Kidney epithelial cell (primary cell): ENCODE results near the gene ZDHHC14. TPM values are rescaled to one million over a fixed set of nuclear protein-coding genes. Genes with fewer than 3 reads are reported as not detected.
"Not testable (repeated sequence)": the region's sequence is repeated elsewhere in the genome, so short reads cannot be mapped to it uniquely, and the experiment has no call there.

Experiments used
- DNase-seq: peaks from one replicate; pipeline ENCODE4 v3.0.0-alpha.2; 2010; ENCODE audit warnings: low read depth
- H3K27me3 ChIP-seq: 2 replicates; pipeline ENCODE4 v1.6.0; 2011; ENCODE audit warnings: low read length; ENCODE audit not compliant: control insufficient read depth, insufficient read depth
- H3K36me3 ChIP-seq: 2 replicates; pipeline ENCODE4 v1.5.1; 2011; ENCODE audit warnings: low read length; ENCODE audit not compliant: control insufficient read depth, insufficient read depth
- H3K4me3 ChIP-seq: 2 replicates; pipeline ENCODE4 v1.5.1; 2011; ENCODE audit warnings: low read depth, mild to moderate bottlenecking, control low read depth, low read length
- total RNA-seq: library from RNA; depleted of rRNA; stranded (reverse); fragments of >200 nt; gene quantifications from 2 replicates; pipeline ENCODE4 v1.2.3, GENCODE V29; 2015
- TF ChIP-seq, protein P1 (sequence below): IDR thresholded peaks from 2 replicates; pipeline ENCODE4 v1.5.1; 2011; ENCODE audit warnings: mild to moderate bottlenecking, moderate library complexity, low read length, control low read depth, inconsistent platforms; ENCODE audit not compliant: insufficient read depth, poor library complexity, severe bottlenecking

ZDHHC14 gene
- total RNA-seq, 1 donor from 2014 or later = 9.7 TPM

DNA sequence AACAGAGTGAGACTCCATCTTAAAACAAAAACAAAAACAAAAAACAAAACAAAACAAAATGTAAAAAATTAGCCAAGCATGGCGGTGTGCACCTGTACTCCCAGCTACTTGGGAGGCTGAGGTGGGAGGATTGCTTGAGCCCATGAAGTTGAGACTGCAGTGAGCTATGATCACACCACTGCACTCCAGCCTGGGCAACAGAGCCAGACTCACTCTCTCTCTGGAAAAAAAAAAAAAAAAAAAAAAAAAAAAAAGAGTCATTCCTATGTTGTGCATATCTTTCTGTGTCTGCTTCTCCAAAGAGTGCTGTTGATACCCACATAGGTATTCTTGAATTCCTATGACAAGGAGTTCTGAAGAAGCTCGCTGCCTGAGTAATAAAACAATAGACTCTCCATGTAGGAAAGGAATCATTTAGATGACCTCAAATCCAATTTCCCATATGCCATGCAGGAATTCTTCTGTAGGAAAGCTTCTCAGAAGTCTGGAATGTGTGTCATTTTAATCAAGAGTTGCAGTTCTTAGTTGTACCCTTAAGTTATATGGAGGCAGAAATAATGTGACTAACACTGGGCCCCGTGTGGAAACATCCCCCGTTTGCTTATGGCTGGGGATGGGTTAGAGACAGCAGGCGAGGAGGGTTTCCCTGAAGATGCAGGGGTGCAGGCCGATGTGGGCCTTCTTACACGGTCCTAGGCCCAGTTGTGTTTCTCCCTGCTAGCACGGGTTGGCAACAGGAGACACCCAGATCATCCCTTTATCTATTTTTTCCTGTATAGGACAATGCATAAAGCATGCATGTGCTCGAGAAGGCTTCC is 79.4 kb downstream of the ZDHHC14 start:
- TF ChIP-seq, protein P1, sequence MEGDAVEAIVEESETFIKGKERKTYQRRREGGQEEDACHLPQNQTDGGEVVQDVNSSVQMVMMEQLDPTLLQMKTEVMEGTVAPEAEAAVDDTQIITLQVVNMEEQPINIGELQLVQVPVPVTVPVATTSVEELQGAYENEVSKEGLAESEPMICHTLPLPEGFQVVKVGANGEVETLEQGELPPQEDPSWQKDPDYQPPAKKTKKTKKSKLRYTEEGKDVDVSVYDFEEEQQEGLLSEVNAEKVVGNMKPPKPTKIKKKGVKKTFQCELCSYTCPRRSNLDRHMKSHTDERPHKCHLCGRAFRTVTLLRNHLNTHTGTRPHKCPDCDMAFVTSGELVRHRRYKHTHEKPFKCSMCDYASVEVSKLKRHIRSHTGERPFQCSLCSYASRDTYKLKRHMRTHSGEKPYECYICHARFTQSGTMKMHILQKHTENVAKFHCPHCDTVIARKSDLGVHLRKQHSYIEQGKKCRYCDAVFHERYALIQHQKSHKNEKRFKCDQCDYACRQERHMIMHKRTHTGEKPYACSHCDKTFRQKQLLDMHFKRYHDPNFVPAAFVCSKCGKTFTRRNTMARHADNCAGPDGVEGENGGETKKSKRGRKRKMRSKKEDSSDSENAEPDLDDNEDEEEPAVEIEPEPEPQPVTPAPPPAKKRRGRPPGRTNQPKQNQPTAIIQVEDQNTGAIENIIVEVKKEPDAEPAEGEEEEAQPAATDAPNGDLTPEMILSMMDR = no peak
- Histone ChIP-seq H3K27me3 (no peaks in the 10 kb centered on the region), H3K4me3 (no peak overlapping the region), H3K36me3 (no peaks in the 10 kb centered on the region)
- no peak for DNase-seq

DNA sequence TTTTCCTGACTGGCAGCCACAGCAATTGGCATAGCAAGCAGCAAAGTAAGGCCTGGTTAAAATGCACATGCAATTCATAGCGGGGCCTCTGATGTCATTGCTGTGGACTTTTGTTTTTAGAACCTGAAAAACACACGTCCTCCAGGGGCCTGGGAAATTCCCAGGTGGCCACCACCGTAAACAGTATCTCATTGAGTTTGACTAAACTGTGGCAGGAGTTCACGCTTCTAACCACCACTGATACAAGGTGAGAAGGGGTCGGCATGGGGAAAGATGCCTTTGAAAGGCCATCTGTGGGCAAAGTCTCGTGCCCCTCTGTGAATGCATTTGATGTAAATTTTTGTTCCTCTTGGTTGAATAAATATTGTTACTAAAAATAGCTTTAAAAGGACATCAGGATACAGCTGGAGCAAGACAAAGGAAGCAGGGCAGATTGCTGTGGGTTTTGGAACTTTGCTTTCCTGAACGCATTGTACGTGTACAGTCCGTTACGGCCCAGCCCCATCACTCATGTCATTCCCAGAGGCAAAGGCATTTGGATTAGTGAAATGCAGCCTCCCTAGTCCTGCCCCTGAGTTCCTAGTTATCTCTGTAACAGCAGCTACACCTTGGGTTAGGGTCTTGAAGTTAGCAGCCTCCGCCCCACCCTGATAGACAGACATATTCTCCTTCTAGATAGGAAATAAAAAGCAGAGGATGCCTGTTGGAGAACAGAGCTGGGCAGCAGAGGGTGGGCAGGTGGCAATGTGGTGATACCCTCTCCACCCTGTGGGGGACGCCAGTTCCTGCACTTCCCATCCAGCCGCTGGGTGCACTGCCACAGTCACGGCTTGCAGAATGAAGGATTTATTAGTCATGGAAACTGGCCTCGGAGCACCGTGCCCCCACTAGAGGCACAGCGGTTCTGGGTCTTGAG is 80.3 kb downstream of the ZDHHC14 start:
- H3K27me3 ChIP-seq = no peaks in the 10 kb centered on the region
- no peak overlapping the region for H3K4me3 ChIP-seq
- DNase-seq = peak; percentile 63
- no peaks in the 10 kb centered on the region for H3K36me3 ChIP-seq
- TF ChIP-seq, protein P1 = peak; percentile 13

DNA sequence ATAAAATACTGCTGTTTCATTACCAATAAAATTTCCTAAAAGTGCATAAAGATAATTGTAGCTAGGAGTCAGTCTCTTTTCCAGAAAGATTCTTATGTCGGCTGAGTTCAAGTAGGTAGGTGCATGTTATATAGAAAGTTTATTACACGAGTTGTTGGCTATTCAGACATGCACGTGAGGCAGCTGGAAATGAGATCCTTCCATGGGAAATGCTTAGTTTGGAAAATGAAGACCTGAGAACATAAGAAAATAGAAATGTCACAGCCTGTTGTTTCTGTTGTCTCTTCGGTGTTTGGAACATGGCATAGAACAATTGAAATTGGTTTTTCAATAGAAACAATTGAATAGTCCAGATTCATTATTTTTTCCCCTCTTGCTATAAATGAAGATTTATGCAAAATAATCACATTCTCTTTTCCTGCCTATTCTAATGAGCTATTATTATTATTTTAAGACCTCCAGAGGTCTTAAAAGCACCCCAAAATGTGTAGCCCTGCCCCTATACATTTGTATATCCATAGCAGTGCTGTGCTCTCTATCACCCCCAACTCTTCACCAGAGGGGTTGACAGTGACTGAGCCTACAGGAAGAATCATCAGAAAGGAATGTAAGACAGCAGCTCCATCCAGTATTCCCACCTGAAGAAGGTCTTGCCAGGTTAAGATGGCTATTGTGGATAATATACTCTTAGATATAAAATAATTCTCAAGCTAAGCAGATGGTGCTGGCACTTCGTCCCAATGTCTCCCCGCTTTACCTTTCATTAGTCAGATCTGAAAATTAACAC is 82.2 kb downstream of the ZDHHC14 start:
- H3K4me3 ChIP-seq = no peak overlapping the region
- H3K27me3 ChIP-seq = no peaks in the 10 kb centered on the region
- TF ChIP-seq, protein P1 = no peak
- H3K36me3 ChIP-seq = no peaks in the 10 kb centered on the region
- DNase-seq = no peak

DNA sequence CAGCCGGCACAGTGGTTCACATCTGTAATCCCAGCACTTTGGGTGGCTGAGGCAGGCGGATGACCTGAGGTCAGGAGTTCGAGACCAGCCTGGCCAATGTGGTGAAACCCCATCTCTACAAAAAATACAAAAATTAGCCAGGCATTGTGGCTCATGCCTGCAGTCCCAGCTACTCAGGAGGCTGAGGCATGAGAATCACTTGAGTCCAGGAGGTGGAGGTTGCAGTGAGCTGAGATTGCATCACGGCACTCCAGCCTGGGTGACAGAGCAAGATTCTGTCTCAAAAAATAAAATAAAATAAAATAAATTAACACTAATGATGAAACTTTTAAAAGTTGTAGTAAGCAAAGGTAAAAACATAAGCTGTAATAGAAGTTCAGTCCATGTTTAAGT is 82.7 kb downstream of the ZDHHC14 start:
- not testable (repeated sequence) for DNase-seq, H3K27me3 ChIP-seq, H3K36me3 ChIP-seq, H3K4me3 ChIP-seq

DNA sequence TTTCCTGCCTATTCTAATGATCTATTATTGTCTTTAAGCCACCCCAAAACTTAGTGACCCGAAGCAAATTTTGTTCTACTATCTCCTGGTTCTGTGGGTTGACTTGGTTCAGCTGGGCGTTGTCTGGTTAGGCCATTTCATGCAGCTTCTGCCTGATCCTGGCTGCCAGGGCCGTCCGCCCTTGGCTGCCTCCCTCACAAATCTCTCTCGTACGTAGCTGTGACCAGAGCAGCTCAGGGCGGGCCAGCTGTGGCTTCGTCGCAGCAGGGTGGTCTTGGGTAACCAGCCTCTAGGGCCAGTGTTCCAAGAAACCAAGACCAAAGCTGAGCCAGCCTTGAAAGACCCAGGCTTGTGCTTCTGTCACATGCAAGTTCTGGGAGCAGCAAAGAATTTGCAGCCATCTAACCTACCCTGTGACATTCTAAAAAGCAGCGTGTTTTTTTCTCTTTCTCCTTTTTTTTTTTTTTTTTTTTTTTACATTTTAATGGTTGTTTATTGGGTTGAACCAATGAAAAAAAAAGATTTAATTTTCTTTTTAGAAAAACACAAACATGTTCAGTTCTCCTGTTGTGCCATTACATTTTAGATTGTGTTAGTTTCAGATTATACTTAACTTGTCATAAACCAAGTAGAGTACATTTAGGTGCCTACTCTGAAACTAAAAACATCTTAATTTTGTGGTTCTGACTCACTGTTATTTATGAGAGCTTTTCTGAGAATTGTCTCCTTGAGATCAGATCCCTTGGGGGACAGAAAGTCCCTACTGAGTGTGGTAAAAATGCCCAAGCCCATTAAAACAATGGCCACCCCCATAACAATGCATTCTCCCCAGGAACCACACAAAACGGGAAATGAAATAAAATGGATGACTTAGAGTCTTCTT is 83.9 kb downstream of the ZDHHC14 start:
- TF ChIP-seq, protein P1 = no peak
- H3K4me3 ChIP-seq = no peak overlapping the region
- H3K36me3 ChIP-seq = no peaks in the 10 kb centered on the region
- DNase-seq = no peak
- H3K27me3 ChIP-seq = no peaks in the 10 kb centered on the region
